ENCODE results near the gene TNIP2. TPM values are rescaled to one million over a fixed set of nuclear protein-coding genes. Genes with fewer than 3 reads are reported as not detected.

Gene TNIP2
- total and polyA plus RNA-seq, 2 of the 8 experiments (the other 6 are each of a cell fraction or from before 2014, with no cell fraction given) = 23.7 to 37.7 TPM

- no peak for TF ChIP-seq ATF2 (IDR thresholded peaks at IDR 0.05; ENCODE audit: low read length)
- TF ChIP-seq SAP30 (IDR thresholded peaks at IDR 0.05; ENCODE audit: insufficient read depth, insufficient replicate concordance, low read length) = no peak
- TF ChIP-seq KDM1A (IDR thresholded peaks at IDR 0.05; ENCODE audit: borderline replicate concordance, low read length) = no peak
Measured at GRCh38 chr4:2791518-2792395, 35.6 kb upstream of the TNIP2 start (continued).
